Retina (tissue), 1 donor: Measurements from ENCODE around the gene PISD.

Source experiments
- DNase-seq: peaks from one replicate; pipeline ENCODE4 v3.0.0-alpha.2; 2016

PISD gene

GRCh38 chr22:31652088-31652487 is 9.9 kb downstream of the PISD start:
- DNase-seq: no peak

GRCh38 chr22:31651664-31652063 is 10.4 kb downstream of the PISD start:
- DNase-seq: no peak

- DNase-seq: no peak
Measured at GRCh38 chr22:31650391-31650790, 11.6 kb downstream of the PISD start.

GRCh38 chr22:31647523-31648320 is 14.3 kb downstream of the PISD start:
- no peak for DNase-seq

GRCh38 chr22:31647066-31647465 is 14.9 kb downstream of the PISD start:
- DNase-seq: no peak

GRCh38 chr22:31646186-31647019 is 15.6 kb downstream of the PISD start:
- DNase-seq: no peak

- DNase-seq: no peak
Measured at GRCh38 chr22:31639436-31640039, 22.5 kb downstream of the PISD start.

- no peak for DNase-seq
Measured at GRCh38 chr22:31637891-31638618, 24.0 kb downstream of the PISD start.

GRCh38 chr22:31637447-31637890 is 24.5 kb downstream of the PISD start:
- no peak for DNase-seq

GRCh38 chr22:31635638-31636306 is 26.2 kb downstream of the PISD start:
- DNase-seq: no peak

- no peak for DNase-seq
Measured at GRCh38 chr22:31631436-31631835, 30.6 kb downstream of the PISD start.

GRCh38 chr22:31630331-31631329 is 31.4 kb downstream of the PISD start:
- DNase-seq: peak; percentile 89

- DNase-seq: no peak
Measured at GRCh38 chr22:31629741-31630184, 32.3 kb downstream of the PISD start.

- no peak for DNase-seq
Measured at GRCh38 chr22:31628969-31629708, 32.9 kb downstream of the PISD start.

GRCh38 chr22:31628362-31628761 is 33.7 kb downstream of the PISD start:
- no peak for DNase-seq

GRCh38 chr22:31627223-31627731 is 34.7 kb downstream of the PISD start:
- no peak for DNase-seq

- DNase-seq: no peak
Measured at GRCh38 chr22:31626427-31627150, 35.4 kb downstream of the PISD start.

GRCh38 chr22:31625661-31626426 is 36.2 kb downstream of the PISD start:
- DNase-seq: peak; percentile 92
